ENCODE data around the gene PARL. TPM values are rescaled to one million over a fixed set of nuclear protein-coding genes. Genes with fewer than 3 reads are reported as not detected.

Gene PARL
- polyA plus RNA-seq, 1 of the 3 experiments (the other 2 are of a cell fraction): 50.1 TPM

DNA sequence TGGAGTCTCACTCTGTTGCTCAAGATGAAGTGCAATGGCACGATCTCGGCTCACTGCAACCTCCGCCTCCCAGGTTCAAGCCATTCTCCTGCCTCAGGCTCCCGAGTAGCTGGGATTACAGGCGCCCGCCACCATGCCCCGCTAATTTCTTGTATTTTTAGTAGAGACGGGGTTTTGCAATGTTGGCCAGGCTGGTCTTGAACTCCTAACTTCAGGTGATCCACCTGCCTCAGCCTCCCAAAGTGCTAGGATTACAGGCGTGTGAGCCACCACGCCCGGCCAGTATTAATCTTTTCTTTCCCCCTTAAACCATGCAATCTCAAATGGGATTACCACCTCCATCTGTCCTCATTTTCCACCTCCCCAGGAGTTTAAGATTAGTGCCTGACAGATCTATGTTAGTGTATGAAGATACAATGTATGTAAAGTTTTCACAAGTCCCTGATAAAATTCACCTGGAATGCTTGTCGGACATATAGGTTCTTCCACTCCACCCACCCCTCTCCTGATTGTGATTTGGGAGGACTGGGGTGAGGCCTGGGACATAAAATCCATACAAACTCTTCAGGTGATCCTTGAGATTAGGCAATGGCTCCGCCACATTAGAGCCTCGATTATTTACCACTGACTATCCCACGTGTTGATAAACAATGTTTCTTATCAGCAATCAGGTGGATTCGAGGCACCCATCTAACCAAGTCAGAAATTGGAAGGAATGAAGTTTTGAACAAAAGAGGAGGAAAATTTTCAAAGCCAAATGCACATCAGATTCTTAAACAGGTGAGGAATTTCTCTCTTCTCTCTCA, 1.2 kb downstream of the PARL start (continued):
- no peak for TF ChIP-seq ZBTB33 (IDR thresholded peaks at IDR 0.05; ENCODE audit: borderline replicate concordance, low read depth)

GRCh38 chr3:183880121-183880520, 4.6 kb downstream of the PARL start:
- Histone ChIP-seq H3K9ac (no peak overlapping the region), H2AFZ (ENCODE audit: low read depth) (no peak overlapping the region), H3K9me3 (no peaks in the 10 kb centered on the region), H4K20me1 (ENCODE audit: insufficient read depth) (peaks cover 60% of the 10 kb centered on the region), H3K4me2 (no peak overlapping the region), H3K27me3 (ENCODE audit: insufficient read depth) (no peaks in the 10 kb centered on the region), H3F3A (replicated peaks; ENCODE audit: insufficient read depth) (no peaks in the 10 kb centered on the region), H3K27ac (ENCODE audit: low read depth in 2 of 2, low read length in 1 of 2) (no peak overlapping the region), H3K79me2 (ENCODE audit: insufficient read depth) (peaks cover 94% of the 10 kb centered on the region), H3K9me2 (no peaks in the 10 kb centered on the region), H3K36me3 (replicated peaks in 1 of 2; ENCODE audit: control insufficient read depth in 1 of 2, insufficient read depth in 2 of 2, low read length in 1 of 2) (peaks cover 2 to 5% of the 10 kb centered on the region in 2 experiments), H3K4me3 (ENCODE audit: low read depth in 2 of 2, low read length in 1 of 2) (no peak overlapping the region), H3K4me1 (ENCODE audit: control insufficient read depth in 1 of 2, insufficient read depth in 2 of 2, low read depth in 1 of 2, low read length in 1 of 2) (peaks cover 0 to 11% of the 10 kb centered on the region in 2 experiments; a peak in 2 of 4 replicates)
- ChIA-PET CTCF (interaction anchor here (0.6 to 1.2 kb wide), 2 partner anchors 55 to 370 kb away, joined by 3 read pairs; partner anchors contain the start of genes EEF1AKMT4 and MAP6D1), POLR2A (no interaction called here)
- 98% methylated on average over 9 of the region's 9 CpGs for WGBS (ENCODE audit: low lambda C conversion rate)
- TF ChIP-seq RAD21 (IDR thresholded peaks at IDR 0.05; ENCODE audit: low read length) (no peak), POLR2AphosphoS5 (IDR thresholded peaks at IDR 0.05; ENCODE audit: low read depth, low read length) (no peak), REST (IDR thresholded peaks at IDR 0.05; ENCODE audit: low read depth, low read length) (no peak), TEAD4 (IDR thresholded peaks at IDR 0.05; ENCODE audit: borderline replicate concordance, insufficient read depth) (no peak), ELF1 (IDR thresholded peaks at IDR 0.05) (no peak), SMC3 (IDR thresholded peaks at IDR 0.05; ENCODE audit: low read depth, low read length) (no peak), IRF3 (IDR thresholded peaks at IDR 0.05; ENCODE audit: low read depth, low read length) (no peak), MXI1 (IDR thresholded peaks at IDR 0.05; ENCODE audit: low read depth, low read length) (no peak), EP300 (IDR thresholded peaks at IDR 0.05; ENCODE audit: borderline replicate concordance in 1 of 2, low read depth in 1 of 2, low read length in 1 of 2) (no peak), GABPA (IDR thresholded peaks at IDR 0.05; ENCODE audit: low read depth) (no peak), NRF1 (IDR thresholded peaks at IDR 0.05; ENCODE audit: low read depth, low read length) (no peak)
- TF ChIP-seq, protein P1, sequence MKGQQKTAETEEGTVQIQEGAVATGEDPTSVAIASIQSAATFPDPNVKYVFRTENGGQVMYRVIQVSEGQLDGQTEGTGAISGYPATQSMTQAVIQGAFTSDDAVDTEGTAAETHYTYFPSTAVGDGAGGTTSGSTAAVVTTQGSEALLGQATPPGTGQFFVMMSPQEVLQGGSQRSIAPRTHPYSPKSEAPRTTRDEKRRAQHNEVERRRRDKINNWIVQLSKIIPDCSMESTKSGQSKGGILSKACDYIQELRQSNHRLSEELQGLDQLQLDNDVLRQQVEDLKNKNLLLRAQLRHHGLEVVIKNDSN (IDR thresholded peaks at IDR 0.05; ENCODE audit: borderline replicate concordance, low read depth): no peak
- TF ChIP-seq, protein P2, sequence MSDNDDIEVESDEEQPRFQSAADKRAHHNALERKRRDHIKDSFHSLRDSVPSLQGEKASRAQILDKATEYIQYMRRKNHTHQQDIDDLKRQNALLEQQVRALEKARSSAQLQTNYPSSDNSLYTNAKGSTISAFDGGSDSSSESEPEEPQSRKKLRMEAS (IDR thresholded peaks at IDR 0.05; ENCODE audit: low read depth): no peak
- DNase-seq: no peak

All from SK-N-SH (cell line).